K562 (cell line): ENCODE measurements around the gene TUBB2A. TPM values are rescaled to one million over a fixed set of nuclear protein-coding genes. Genes with fewer than 3 reads are reported as not detected.

ENCODE experiments used
- C11orf30 ChIP-seq: fragments of 450-650 bp; IDR thresholded peaks from 2 replicates; pipeline ENCODE4 v1.6.1; 2016; ENCODE audit warnings: low read depth, mild to moderate bottlenecking
- DMBX1 ChIP-seq: fragments of 250-450 bp; sonication (Bioruptor Pico); IDR thresholded peaks from 2 replicates; pipeline ENCODE4 v1.8.0; 2022; ENCODE audit warnings: inconsistent platforms, mild to moderate bottlenecking, moderate library complexity, borderline replicate concordance
- FOS ChIP-seq: IDR thresholded peaks from 3 replicates; pipeline ENCODE4 v1.6.1; 2011; ENCODE audit not compliant: insufficient read length; ENCODE audit errors: extremely low read depth
- FUS ChIP-seq: fragments of 200-400 bp; formaldehyde crosslinking; optimal IDR thresholded peaks from 2 replicates; pipeline ENCODE3; 2017; ENCODE audit warnings: low read depth, low read length
- GATA2 ChIP-seq: sonication (generic); formaldehyde crosslinking; IDR thresholded peaks from 2 replicates; pipeline ENCODE4 v1.4.0; 2020; ENCODE audit warnings: mild to moderate bottlenecking, missing genetic modification reagents
- HMG20B ChIP-seq: fragments of 250-450 bp; sonication (Bioruptor Pico); IDR thresholded peaks from 2 replicates; pipeline ENCODE4 v1.5.0; 2021; ENCODE audit warnings: mild to moderate bottlenecking
- HOXB6 ChIP-seq: fragments of 250-450 bp; sonication (Bioruptor Pico); IDR thresholded peaks from 2 replicates; pipeline ENCODE4 v1.5.1; 2022; ENCODE audit warnings: mild to moderate bottlenecking, borderline replicate concordance
- NCOA1 ChIP-seq: fragments of 450-650 bp; IDR thresholded peaks from 2 replicates; pipeline ENCODE4 v1.6.1; 2016; ENCODE audit warnings: low read depth
- NR2C1 ChIP-seq, 2 experiments: fragments of 450-650 bp; IDR thresholded peaks; 2 replicates each; pipeline ENCODE4 v1.6.1; 2017; ENCODE audit warnings: mild to moderate bottlenecking in 2 of 2, antibody characterized with exemption in 1 of 2, inconsistent platforms in 1 of 2, missing compliant biosample characterization in 1 of 2, missing genetic modification characterization in 1 of 2
- RHOXF2B ChIP-seq: fragments of 250-450 bp; sonication (Bioruptor Pico); conservative IDR thresholded peaks from 2 replicates; pipeline ENCODE4 v1.5.1; 2021
- SMAD4 ChIP-seq: fragments of 250-450 bp; sonication (Bioruptor Pico); conservative IDR thresholded peaks from 2 replicates; pipeline ENCODE4 v1.8.0; 2021; ENCODE audit warnings: inconsistent platforms, mild to moderate bottlenecking, moderate library complexity
- TAL1 ChIP-seq: fragments of 450-650 bp; IDR thresholded peaks from 2 replicates; pipeline ENCODE4 v1.6.1; 2016; ENCODE audit warnings: mild to moderate bottlenecking
- WHSC1 ChIP-seq: IDR thresholded peaks from one replicate; pipeline ENCODE4 v1.6.1; 2012; ENCODE audit warnings: low read length, control low read depth, inconsistent platforms
- ZBTB8A ChIP-seq: fragments of 450-650 bp; IDR thresholded peaks from 2 replicates; pipeline ENCODE4 v1.6.1; 2018; ENCODE audit warnings: mild to moderate bottlenecking, moderate library complexity; ENCODE audit not compliant: partially characterized antibody
- ZFP91 ChIP-seq: sonication (generic); formaldehyde crosslinking; IDR thresholded peaks from 2 replicates; pipeline ENCODE4 v1.8.0; 2022; ENCODE audit warnings: mild to moderate bottlenecking, missing genetic modification reagents
- ZNF146 ChIP-seq: IDR thresholded peaks from one replicate; pipeline ENCODE4 v1.6.1; 2018; ENCODE audit warnings: missing compliant biosample characterization; ENCODE audit not compliant: unreplicated experiment
- ZSCAN32 ChIP-seq: fragments of 450-650 bp; formaldehyde crosslinking; IDR thresholded peaks from 2 replicates; pipeline ENCODE4 v1.4.0; 2020; ENCODE audit warnings: mild to moderate bottlenecking, moderate library complexity
- polyA plus RNA-seq, 8 experiments: library from polyadenylated mRNA; depleted of rRNA in 4 of 8; stranded (reverse) in 5 of 8; unstranded in 3 of 8; fragments of >200 nt; fragmentation: Nextera tagmentation in 2 of 8; fragmentation: Illumina TruSeq in 1 of 8; extraction: Ambion mirVana in 2 of 8; extraction: Trizol in 1 of 8; gene quantifications; 2 replicates each; pipeline versions ENCODE4 v1.2.1 to v1.2.3, GENCODE V29; 2011 to 2014; ENCODE audit warnings: inconsistent platforms in 1 of 8, missing spikeins in 1 of 8
- total RNA-seq, 7 experiments: library from RNA; depleted of rRNA in 6 of 7; stranded (reverse); fragments of >200 nt in 6 of 7; fragmentation: Illumina TruSeq in 2 of 7; extraction: Trizol in 2 of 7; gene quantifications; 2 replicates each; pipeline versions ENCODE4 v1.2.1 to v1.2.3, GENCODE V29; 2011 to 2021; ENCODE audit warnings: low replicate concordance in 1 of 7
- TF ChIP-seq, protein P1 (sequence below): fragments of 200-800 bp; sonication (Bioruptor generic); IDR thresholded peaks from 2 replicates; pipeline ENCODE4 v1.6.1; 2016; ENCODE audit warnings: missing genetic modification characterization, missing compliant biosample characterization
- TF ChIP-seq, protein P2 (sequence below): fragments of 250-450 bp; sonication (Bioruptor Pico); IDR thresholded peaks from 2 replicates; pipeline ENCODE4 v1.8.0; 2022; ENCODE audit warnings: moderate library complexity, mild to moderate bottlenecking, inconsistent platforms
- TF ChIP-seq, protein P3 (sequence below): fragments of 450-650 bp; conservative IDR thresholded peaks from 2 replicates; pipeline ENCODE4 v1.6.1; 2016; ENCODE audit warnings: missing genetic modification characterization, low read depth, mild to moderate bottlenecking, missing compliant biosample characterization, moderate library complexity

The TUBB2A gene
- total and polyA plus RNA-seq, 9 of the 15 experiments (the other 6 are each of a cell fraction or from before 2014, with no cell fraction given): 3.6 to 92.1 (median 45.6) TPM

DNA sequence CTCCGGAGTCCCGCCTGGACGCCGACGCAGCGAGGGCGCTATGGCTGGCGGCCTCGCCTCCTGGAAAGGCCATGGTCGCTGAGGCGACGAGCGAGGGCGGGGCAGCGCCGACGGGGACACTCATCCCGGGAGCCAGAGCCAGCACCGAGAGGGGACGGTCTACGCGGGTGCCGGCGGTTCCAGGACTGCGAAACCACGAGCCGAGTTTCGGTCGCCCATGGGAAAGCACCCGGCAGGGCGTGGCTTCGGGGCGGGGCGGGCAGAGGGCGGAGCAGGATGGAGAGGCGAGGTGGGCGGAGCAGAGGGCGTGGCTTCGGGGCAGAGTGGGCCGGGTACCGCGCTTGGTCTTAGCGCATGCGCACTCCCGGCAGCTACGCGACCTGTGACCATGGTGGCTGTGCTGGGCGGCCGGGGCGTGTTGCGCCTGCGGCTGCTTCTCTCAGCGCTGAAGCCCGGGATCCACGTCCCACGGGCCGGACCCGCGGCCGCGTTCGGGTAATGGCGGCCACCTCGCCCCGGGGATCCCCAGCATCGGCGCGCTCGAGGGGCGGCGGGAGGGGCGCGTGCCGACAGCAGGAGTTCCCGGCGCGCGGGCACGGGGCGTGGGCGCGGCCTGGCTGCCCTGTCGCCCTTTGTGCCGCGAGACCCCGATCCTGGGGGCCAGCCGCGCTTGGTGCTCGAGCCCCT, 38.8 kb downstream of the TUBB2A start, which contains the start of gene BPHL (continued):
- TF ChIP-seq ZSCAN32 (CRISPR knock-in tag) (no peak; the same call in 1 of the 2 replicates), TAL1 (no peak), WHSC1 (no peak), NR2C1 (IDR thresholded peaks at IDR 0.05) (no peak), NR2C1 (tag; IDR thresholded peaks at IDR 0.05) (no peak), ZBTB8A (no peak), HOXB6 (CRISPR knock-in tag) (no peak), NCOA1 (no peak), GATA2 (CRISPR knock-in tag) (0 out of 2 replicates have a peak, but pooled peaks have one; percentile 2), SMAD4 (CRISPR knock-in tag) (peak; percentile 56; the same call in 1 of the 2 replicates), HMG20B (CRISPR knock-in tag) (no peak), ZNF146 (no peak), FOS (no peak), DMBX1 (CRISPR knock-in tag) (no peak), ZFP91 (CRISPR knock-in tag) (no peak), RHOXF2B (CRISPR knock-in tag) (no peak), FUS (peak; percentile 62), C11orf30 (no peak)
- TF ChIP-seq, protein P1, sequence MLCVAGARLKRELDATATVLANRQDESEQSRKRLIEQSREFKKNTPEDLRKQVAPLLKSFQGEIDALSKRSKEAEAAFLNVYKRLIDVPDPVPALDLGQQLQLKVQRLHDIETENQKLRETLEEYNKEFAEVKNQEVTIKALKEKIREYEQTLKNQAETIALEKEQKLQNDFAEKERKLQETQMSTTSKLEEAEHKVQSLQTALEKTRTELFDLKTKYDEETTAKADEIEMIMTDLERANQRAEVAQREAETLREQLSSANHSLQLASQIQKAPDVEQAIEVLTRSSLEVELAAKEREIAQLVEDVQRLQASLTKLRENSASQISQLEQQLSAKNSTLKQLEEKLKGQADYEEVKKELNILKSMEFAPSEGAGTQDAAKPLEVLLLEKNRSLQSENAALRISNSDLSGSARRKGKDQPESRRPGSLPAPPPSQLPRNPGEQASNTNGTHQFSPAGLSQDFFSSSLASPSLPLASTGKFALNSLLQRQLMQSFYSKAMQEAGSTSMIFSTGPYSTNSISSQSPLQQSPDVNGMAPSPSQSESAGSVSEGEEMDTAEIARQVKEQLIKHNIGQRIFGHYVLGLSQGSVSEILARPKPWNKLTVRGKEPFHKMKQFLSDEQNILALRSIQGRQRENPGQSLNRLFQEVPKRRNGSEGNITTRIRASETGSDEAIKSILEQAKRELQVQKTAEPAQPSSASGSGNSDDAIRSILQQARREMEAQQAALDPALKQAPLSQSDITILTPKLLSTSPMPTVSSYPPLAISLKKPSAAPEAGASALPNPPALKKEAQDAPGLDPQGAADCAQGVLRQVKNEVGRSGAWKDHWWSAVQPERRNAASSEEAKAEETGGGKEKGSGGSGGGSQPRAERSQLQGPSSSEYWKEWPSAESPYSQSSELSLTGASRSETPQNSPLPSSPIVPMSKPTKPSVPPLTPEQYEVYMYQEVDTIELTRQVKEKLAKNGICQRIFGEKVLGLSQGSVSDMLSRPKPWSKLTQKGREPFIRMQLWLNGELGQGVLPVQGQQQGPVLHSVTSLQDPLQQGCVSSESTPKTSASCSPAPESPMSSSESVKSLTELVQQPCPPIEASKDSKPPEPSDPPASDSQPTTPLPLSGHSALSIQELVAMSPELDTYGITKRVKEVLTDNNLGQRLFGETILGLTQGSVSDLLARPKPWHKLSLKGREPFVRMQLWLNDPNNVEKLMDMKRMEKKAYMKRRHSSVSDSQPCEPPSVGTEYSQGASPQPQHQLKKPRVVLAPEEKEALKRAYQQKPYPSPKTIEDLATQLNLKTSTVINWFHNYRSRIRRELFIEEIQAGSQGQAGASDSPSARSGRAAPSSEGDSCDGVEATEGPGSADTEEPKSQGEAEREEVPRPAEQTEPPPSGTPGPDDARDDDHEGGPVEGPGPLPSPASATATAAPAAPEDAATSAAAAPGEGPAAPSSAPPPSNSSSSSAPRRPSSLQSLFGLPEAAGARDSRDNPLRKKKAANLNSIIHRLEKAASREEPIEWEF (CRISPR knock-in tag): no peak
- TF ChIP-seq, protein P2, sequence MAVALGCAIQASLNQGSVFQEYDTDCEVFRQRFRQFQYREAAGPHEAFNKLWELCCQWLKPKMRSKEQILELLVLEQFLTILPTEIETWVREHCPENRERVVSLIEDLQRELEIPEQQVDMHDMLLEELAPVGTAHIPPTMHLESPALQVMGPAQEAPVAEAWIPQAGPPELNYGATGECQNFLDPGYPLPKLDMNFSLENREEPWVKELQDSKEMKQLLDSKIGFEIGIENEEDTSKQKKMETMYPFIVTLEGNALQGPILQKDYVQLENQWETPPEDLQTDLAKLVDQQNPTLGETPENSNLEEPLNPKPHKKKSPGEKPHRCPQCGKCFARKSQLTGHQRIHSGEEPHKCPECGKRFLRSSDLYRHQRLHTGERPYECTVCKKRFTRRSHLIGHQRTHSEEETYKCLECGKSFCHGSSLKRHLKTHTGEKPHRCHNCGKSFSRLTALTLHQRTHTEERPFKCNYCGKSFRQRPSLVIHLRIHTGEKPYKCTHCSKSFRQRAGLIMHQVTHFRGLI (CRISPR knock-in tag): no peak
- TF ChIP-seq, protein P3, sequence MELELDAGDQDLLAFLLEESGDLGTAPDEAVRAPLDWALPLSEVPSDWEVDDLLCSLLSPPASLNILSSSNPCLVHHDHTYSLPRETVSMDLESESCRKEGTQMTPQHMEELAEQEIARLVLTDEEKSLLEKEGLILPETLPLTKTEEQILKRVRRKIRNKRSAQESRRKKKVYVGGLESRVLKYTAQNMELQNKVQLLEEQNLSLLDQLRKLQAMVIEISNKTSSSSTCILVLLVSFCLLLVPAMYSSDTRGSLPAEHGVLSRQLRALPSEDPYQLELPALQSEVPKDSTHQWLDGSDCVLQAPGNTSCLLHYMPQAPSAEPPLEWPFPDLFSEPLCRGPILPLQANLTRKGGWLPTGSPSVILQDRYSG (tag): no peak
